DND-41 (cell line): ENCODE results near the gene CCR7.

ENCODE experiments used
- CTCF ChIP-seq: IDR thresholded peaks from 2 replicates; pipeline ENCODE4 v1.5.1; 2012; ENCODE audit warnings: borderline replicate concordance, low read length, moderate library complexity, mild to moderate bottlenecking; ENCODE audit not compliant: poor library complexity, severe bottlenecking; ENCODE audit errors: extremely low read depth
- EZH2 ChIP-seq: IDR thresholded peaks from 3 replicates; pipeline ENCODE4 v1.6.1; 2012; ENCODE audit warnings: borderline replicate concordance, low read depth, mild to moderate bottlenecking, moderate library complexity, low read length, inconsistent platforms; ENCODE audit not compliant: severe bottlenecking

GRCh38 chr17:40558890-40559563 is 6.2 kb downstream of the CCR7 start:
- TF ChIP-seq CTCF (no peak), EZH2 (no peak)
